ENCODE results near the gene ST6GAL1. TPM values are rescaled to one million over a fixed set of nuclear protein-coding genes. Genes with fewer than 3 reads are reported as not detected.

Gene ST6GAL1
- total and polyA plus RNA-seq, 10 of the 15 experiments (the other 5 are each of a cell fraction or from before 2014, with no cell fraction given) = 74.2 to 248 (median 149) TPM

- TF ChIP-seq, protein P1, sequence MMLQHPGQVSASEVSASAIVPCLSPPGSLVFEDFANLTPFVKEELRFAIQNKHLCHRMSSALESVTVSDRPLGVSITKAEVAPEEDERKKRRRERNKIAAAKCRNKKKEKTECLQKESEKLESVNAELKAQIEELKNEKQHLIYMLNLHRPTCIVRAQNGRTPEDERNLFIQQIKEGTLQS (IDR thresholded peaks at IDR 0.05; ENCODE audit: borderline replicate concordance, extremely low read depth, low read depth, low read length) = no peak
Measured at GRCh38 chr3:186882150-186882524, 48.2 kb upstream of the ST6GAL1 start (continued).

- TF ChIP-seq IRF4 (IDR thresholded peaks at IDR 0.05; ENCODE audit: low read depth, low read length) (no peak), CBX5 (IDR thresholded peaks at IDR 0.05; ENCODE audit: low read depth) (no peak), HSF1 (IDR thresholded peaks at IDR 0.05; ENCODE audit: low read depth, low read length) (no peak), HDGF (IDR thresholded peaks at IDR 0.05) (no peak), IKZF1 (conservative IDR thresholded peaks at IDR 0.05) (no peak), TARDBP (IDR thresholded peaks at IDR 0.05; ENCODE audit: borderline replicate concordance) (no peak), RB1 (IDR thresholded peaks at IDR 0.05; ENCODE audit: borderline replicate concordance) (no peak), BCLAF1 (IDR thresholded peaks at IDR 0.05) (no peak), POLR2AphosphoS5 (IDR thresholded peaks at IDR 0.05; ENCODE audit: low read length) (no peak), RFX5 (IDR thresholded peaks at IDR 0.05; ENCODE audit: low read depth, low read length) (no peak), BRCA1 (IDR thresholded peaks at IDR 0.05; ENCODE audit: low read depth, low read length) (no peak), ZBED1 (IDR thresholded peaks at IDR 0.05; ENCODE audit: borderline replicate concordance) (no peak)
- Histone ChIP-seq H3K4me1 (ENCODE audit: control insufficient read depth, insufficient read depth, low read length) (no peaks in the 10 kb centered on the region), H3K27ac (ENCODE audit: control insufficient read depth, insufficient read depth) (no peak overlapping the region), H3K9ac (ENCODE audit: control insufficient read depth, insufficient read depth, low read length) (no peak overlapping the region), H3K36me3 (ENCODE audit: control insufficient read depth in 2 of 2, insufficient read depth in 2 of 2, low read length in 1 of 2) (no peaks in the 10 kb centered on the region), H3K27me3 (replicated peaks in 1 of 2; ENCODE audit: control insufficient read depth in 2 of 2, insufficient read depth in 2 of 2, low read length in 1 of 2) (no peaks in the 10 kb centered on the region; a peak in 1 of 4 replicates), H3K4me3 (no peak overlapping the region), H3K4me2 (ENCODE audit: control insufficient read depth, insufficient read depth) (no peak overlapping the region), H2AFZ (ENCODE audit: control insufficient read depth, low read depth, low read length) (no peak overlapping the region), H3K79me2 (ENCODE audit: control insufficient read depth, insufficient read depth, low read length) (no peaks in the 10 kb centered on the region), H4K20me1 (ENCODE audit: control insufficient read depth, insufficient read depth) (no peaks in the 10 kb centered on the region), H3K9me3 (replicated peaks; ENCODE audit: control insufficient read depth, insufficient read depth, low read length) (no peaks in the 10 kb centered on the region)
- RAD21 ChIA-PET (ENCODE audit: unreplicated experiment) = no interaction called here
- POLR2A ChIA-PET = no interaction called here
- in situ Hi-C loops (cut with MboI) = no loop called here
- CTCF ChIA-PET = interaction anchor here (1.0 kb wide), 1 partner anchor 61 kb away, joined by 3 read pairs; no protein-coding TSS in a partner anchor
- DNase-seq (ENCODE audit: low read depth, low spot score) = no peak
- intact Hi-C loops (cut with micrococcal nuclease; ENCODE audit: unreplicated experiment) = no loop called here
- no peak; the same call in 2 of the 3 replicates for ATAC-seq
- WGBS (ENCODE audit: insufficient coverage, insufficient replicate concordance, low lambda C conversion rate, missing lambda C conversion rate) = 67% methylated on average over 5 of the region's 6 CpGs
- no peak for FAIRE-seq
- BruUV-seq (replicated peaks) = no TSS peak
- SMC1A ChIA-PET (ENCODE audit: uncharacterized antibody, unreplicated experiment) = interaction anchor here (1.2 kb wide), 1 partner anchor 50 kb away, joined by 3 read pairs; no protein-coding TSS in a partner anchor
Measured at GRCh38 chr3:186882881-186883685, 47.2 kb upstream of the ST6GAL1 start.

Data from GM12878 (cell line).